ENCODE data around the gene MRTFB. TPM values are rescaled to one million over a fixed set of nuclear protein-coding genes. Genes with fewer than 3 reads are reported as not detected.

MRTFB gene
- total and polyA plus RNA-seq, 3 donors from 2014 or later = 41.4 to 140 (median 91.4) TPM

- intact Hi-C loops (cut with DNase I; ENCODE audit: low total_unique reads) = no loop called here
- no peaks in the 10 kb centered on the region for H3K9me3 ChIP-seq
- no peak overlapping the region for H3K27ac ChIP-seq
- no peak overlapping the region for H3K4me3 ChIP-seq
- H3K36me3 ChIP-seq (ENCODE audit: low read depth, missing control alignments) = no peaks in the 10 kb centered on the region
- no peak for DNase-seq
- TF ChIP-seq POLR2A (IDR thresholded peaks at IDR 0.05) (no peak), CTCF (IDR thresholded peaks at IDR 0.05) (no peak)
- no peaks in the 10 kb centered on the region for H3K27me3 ChIP-seq
- peaks cover 15% of the 10 kb centered on the region for H3K4me1 ChIP-seq
- WGBS, 2 donors = 85 to 93% methylated on average over 4 of the region's 4 CpGs
Measured at GRCh38 chr16:14199199-14199598, 128.1 kb downstream of the MRTFB start.

- no peaks in the 10 kb centered on the region for H3K36me3 ChIP-seq (ENCODE audit: low read depth, missing control alignments)
- intact Hi-C loops (cut with DNase I; ENCODE audit: low total_unique reads) = no loop called here
- no peak overlapping the region for H3K4me3 ChIP-seq
- 82 to 83% methylated on average over 1 of the region's 1 CpG for WGBS, 2 donors
- H3K27me3 ChIP-seq = no peaks in the 10 kb centered on the region
- H3K9me3 ChIP-seq = no peaks in the 10 kb centered on the region
- DNase-seq = no peak
- TF ChIP-seq CTCF (IDR thresholded peaks at IDR 0.05) (no peak), POLR2A (IDR thresholded peaks at IDR 0.05) (no peak)
- H3K27ac ChIP-seq = no peak overlapping the region
- peaks cover 15% of the 10 kb centered on the region for H3K4me1 ChIP-seq
Measured at GRCh38 chr16:14199624-14200023, 128.5 kb downstream of the MRTFB start.

GRCh38 chr16:14202095-14202494 is 131.0 kb downstream of the MRTFB start:
- Histone ChIP-seq H3K27me3 (no peaks in the 10 kb centered on the region), H3K4me1 (peaks cover 15% of the 10 kb centered on the region), H3K27ac (peak overlapping the region; percentile 1 to 47), H3K9me3 (no peaks in the 10 kb centered on the region), H3K36me3 (ENCODE audit: low read depth, missing control alignments) (no peaks in the 10 kb centered on the region), H3K4me3 (no peak overlapping the region)
- intact Hi-C loops (cut with DNase I; ENCODE audit: low total_unique reads) = no loop called here
- no peak for TF ChIP-seq POLR2A (IDR thresholded peaks at IDR 0.05)
- 36 to 58% methylated on average over 3 of the region's 3 CpGs for WGBS, 2 donors
- no peak for DNase-seq

- peaks cover 15% of the 10 kb centered on the region for H3K4me1 ChIP-seq
- peak overlapping the region; percentile 1 to 47 for H3K27ac ChIP-seq
- TF ChIP-seq CTCF (IDR thresholded peaks at IDR 0.05) (peak in 1 of 3 experiments; percentile 52), POLR2A (IDR thresholded peaks at IDR 0.05) (no peak)
- no peaks in the 10 kb centered on the region for H3K9me3 ChIP-seq
- H3K36me3 ChIP-seq (ENCODE audit: low read depth, missing control alignments) = no peaks in the 10 kb centered on the region
- no peak for DNase-seq
- intact Hi-C loops (cut with DNase I; ENCODE audit: low total_unique reads) = no loop called here
- no peak overlapping the region for H3K4me3 ChIP-seq
- no peaks in the 10 kb centered on the region for H3K27me3 ChIP-seq
Measured at GRCh38 chr16:14202697-14203096, 131.6 kb downstream of the MRTFB start.

GRCh38 chr16:14203166-14203565 is 132.0 kb downstream of the MRTFB start:
- H3K4me3 ChIP-seq = no peak overlapping the region
- H3K9me3 ChIP-seq = no peaks in the 10 kb centered on the region
- DNase-seq = no peak
- H3K4me1 ChIP-seq = peaks cover 15% of the 10 kb centered on the region
- no peak for TF ChIP-seq POLR2A (IDR thresholded peaks at IDR 0.05)
- intact Hi-C loops (cut with DNase I; ENCODE audit: low total_unique reads) = no loop called here
- no peaks in the 10 kb centered on the region for H3K27me3 ChIP-seq
- H3K36me3 ChIP-seq (ENCODE audit: low read depth, missing control alignments) = no peaks in the 10 kb centered on the region
- H3K27ac ChIP-seq = peak overlapping the region; percentile 1 to 47
- WGBS, 2 donors = 43 to 45% methylated on average over 2 of the region's 2 CpGs

- H3K27ac ChIP-seq = no peak overlapping the region
- H3K9me3 ChIP-seq = no peaks in the 10 kb centered on the region
- WGBS, 2 donors = 76 to 85% methylated on average over 3 of the region's 3 CpGs
- intact Hi-C loops (cut with DNase I; ENCODE audit: low total_unique reads) = no loop called here
- no peak for TF ChIP-seq POLR2A (IDR thresholded peaks at IDR 0.05)
- TF ChIP-seq CTCF (IDR thresholded peaks at IDR 0.05) = no peak
- no peaks in the 10 kb centered on the region for H3K36me3 ChIP-seq (ENCODE audit: low read depth, missing control alignments)
- no peak for DNase-seq
- no peaks in the 10 kb centered on the region for H3K27me3 ChIP-seq
- no peak overlapping the region for H3K4me3 ChIP-seq
- H3K4me1 ChIP-seq = peaks cover 11% of the 10 kb centered on the region
Measured at GRCh38 chr16:14205666-14206065, 134.5 kb downstream of the MRTFB start.

Measured in testis (tissue), 3 donors.